Neural cell (in vitro differentiated cells): Measurements from ENCODE around the gene NR2C2. TPM values are rescaled to one million over a fixed set of nuclear protein-coding genes. Genes with fewer than 3 reads are reported as not detected.

Source experiments
- H2AFZ ChIP-seq: fragments of 200-600, 300-800 bp; sonication (generic), shearing (Covaris generic); 2 replicates; pipeline ENCODE4 v1.6.0; 2014; ENCODE audit warnings: low read depth, mild to moderate bottlenecking, antibody characterized with exemption, low read length, moderate library complexity
- H3F3A ChIP-seq: fragments of 200-600 bp; shearing (Covaris generic); 2 replicates; pipeline ENCODE4 v1.6.1; 2016; ENCODE audit warnings: mild to moderate bottlenecking, moderate library complexity, mixed read lengths, antibody characterized with exemption, low read length; ENCODE audit not compliant: insufficient read depth, poor library complexity, severe bottlenecking
- H3K27ac ChIP-seq: fragments of 200-600, 300-800 bp; sonication (generic), shearing (Covaris generic); 2 replicates; pipeline ENCODE4 v1.5.1; 2014; ENCODE audit warnings: mild to moderate bottlenecking, low read length, moderate library complexity
- H3K27me3 ChIP-seq: fragments of 300-800, 200-600 bp; sonication (generic), shearing (Covaris generic); 2 replicates; pipeline ENCODE4 v1.6.0; 2014; ENCODE audit warnings: mild to moderate bottlenecking, low read depth, low read length, moderate library complexity; ENCODE audit not compliant: insufficient read depth
- H3K36me3 ChIP-seq: fragments of 300-800, 200-600 bp; sonication (generic), shearing (Covaris generic); 2 replicates; pipeline ENCODE4 v1.5.1; 2014; ENCODE audit warnings: mild to moderate bottlenecking, antibody characterized with exemption, low read length, moderate library complexity; ENCODE audit not compliant: insufficient read depth
- H3K4me2 ChIP-seq: fragments of 300-800, 200-600 bp; sonication (generic), shearing (Covaris generic); 2 replicates; pipeline ENCODE4 v1.6.0; 2014; ENCODE audit warnings: mild to moderate bottlenecking, low read length
- H3K4me3 ChIP-seq: fragments of 300-800, 200-600 bp; sonication (generic), shearing (Covaris generic); 2 replicates; pipeline ENCODE4 v1.5.1; 2014; ENCODE audit warnings: mild to moderate bottlenecking, low read length, moderate library complexity
- H3K79me2 ChIP-seq: fragments of 200-600 bp; shearing (Covaris generic); replicated peaks from 2 replicates; pipeline ENCODE4 v1.6.0; 2014; ENCODE audit warnings: mild to moderate bottlenecking, low read length, moderate library complexity; ENCODE audit not compliant: insufficient read depth
- H3K9ac ChIP-seq: fragments of 300-800, 200-600 bp; sonication (generic), shearing (Covaris generic); 2 replicates; pipeline ENCODE4 v1.6.1; 2016; ENCODE audit warnings: mild to moderate bottlenecking, low read length, mixed read lengths
- H3K9me2 ChIP-seq: fragments of 200-600 bp; shearing (Covaris generic); 2 replicates; pipeline ENCODE4 v1.6.1; 2016; ENCODE audit warnings: mild to moderate bottlenecking, low read length, mixed read lengths; ENCODE audit not compliant: insufficient read depth
- H3K9me3 ChIP-seq: fragments of 200-600, 300-800 bp; sonication (generic), shearing (Covaris generic); 2 replicates; pipeline ENCODE4 v1.6.1; 2016; ENCODE audit warnings: mild to moderate bottlenecking, mixed run types, low read length, moderate library complexity, mixed read lengths
- H4K20me1 ChIP-seq: fragments of 200-600 bp; shearing (Covaris generic); 2 replicates; pipeline ENCODE4 v1.6.1; 2016; ENCODE audit warnings: mild to moderate bottlenecking, mixed run types; ENCODE audit not compliant: insufficient read depth
- CTCF ChIP-seq: fragments of 450-650 bp; IDR thresholded peaks from 2 replicates; pipeline ENCODE4 v1.5.1; 2014; ENCODE audit warnings: antibody characterized with exemption, mild to moderate bottlenecking, moderate library complexity; ENCODE audit not compliant: poor library complexity, severe bottlenecking
- EP300 ChIP-seq: fragments of 450-650 bp; conservative IDR thresholded peaks from 2 replicates; pipeline ENCODE4 v1.6.1; 2014; ENCODE audit warnings: antibody characterized with exemption, mild to moderate bottlenecking, moderate library complexity; ENCODE audit not compliant: poor library complexity, severe bottlenecking
- EZH2 ChIP-seq: fragments of 200-600, 300-800 bp; shearing (Covaris generic), sonication (generic); IDR thresholded peaks from 2 replicates; pipeline ENCODE4 v1.6.1; 2014; ENCODE audit warnings: antibody characterized with exemption, low read length, borderline replicate concordance, mild to moderate bottlenecking; ENCODE audit not compliant: insufficient read depth, poor library complexity, severe bottlenecking
- MXI1 ChIP-seq: fragments of 450-650 bp; conservative IDR thresholded peaks from 2 replicates; pipeline ENCODE4 v1.6.1; 2014; ENCODE audit warnings: antibody characterized with exemption, mild to moderate bottlenecking; ENCODE audit not compliant: poor library complexity, severe bottlenecking
- POLR2AphosphoS5 ChIP-seq: IDR thresholded peaks from 2 replicates; pipeline ENCODE4 v1.6.1; 2012
- RAD21 ChIP-seq: fragments of 450-650 bp; conservative IDR thresholded peaks from 2 replicates; pipeline ENCODE4 v1.6.1; 2014; ENCODE audit warnings: antibody characterized with exemption, mild to moderate bottlenecking, moderate library complexity
- REST ChIP-seq: IDR thresholded peaks from 2 replicates; pipeline ENCODE4 v1.6.1; 2012; ENCODE audit warnings: borderline replicate concordance
- SMC3 ChIP-seq: fragments of 450-650 bp; conservative IDR thresholded peaks from 2 replicates; pipeline ENCODE4 v1.6.1; 2014; ENCODE audit warnings: antibody characterized with exemption, mild to moderate bottlenecking, moderate library complexity; ENCODE audit not compliant: poor library complexity
- TAF1 ChIP-seq: IDR thresholded peaks from 2 replicates; pipeline ENCODE4 v1.6.1; 2012; ENCODE audit warnings: low read depth
- polyA plus RNA-seq: library from polyadenylated mRNA; depleted of rRNA; stranded (reverse); fragments of >200 nt; gene quantifications from 2 replicates; pipeline ENCODE4 v1.2.3, GENCODE V29; 2014

The NR2C2 gene
- polyA plus RNA-seq, 1 donor from 2014 or later = 37.5 TPM

- Histone ChIP-seq H3K79me2 (no peaks in the 10 kb centered on the region), H3F3A (no peaks in the 10 kb centered on the region), H3K4me3 (no peak overlapping the region), H3K4me2 (no peak overlapping the region), H3K27me3 (no peaks in the 10 kb centered on the region), H4K20me1 (no peaks in the 10 kb centered on the region), H3K9ac (no peak overlapping the region), H2AFZ (no peak overlapping the region), H3K27ac (no peak overlapping the region), H3K36me3 (no peaks in the 10 kb centered on the region), H3K9me3 (no peaks in the 10 kb centered on the region), H3K9me2 (no peaks in the 10 kb centered on the region)
- no peak for TF ChIP-seq RAD21
- TF ChIP-seq REST = no peak
- TF ChIP-seq EP300 = no peak
- no peak for TF ChIP-seq EZH2
- no peak for TF ChIP-seq POLR2AphosphoS5
- no peak for TF ChIP-seq SMC3
- TF ChIP-seq CTCF = no peak
- TF ChIP-seq MXI1 = no peak
- TF ChIP-seq TAF1 = no peak
Observed at GRCh38 chr3:15007681-15008141, 60.3 kb downstream of the NR2C2 start.

- Histone ChIP-seq H3K9me2 (no peaks in the 10 kb centered on the region), H3K36me3 (peaks cover 8% of the 10 kb centered on the region), H3K4me3 (no peak overlapping the region), H4K20me1 (no peaks in the 10 kb centered on the region), H3K27me3 (no peaks in the 10 kb centered on the region), H3F3A (no peaks in the 10 kb centered on the region), H3K4me2 (no peak overlapping the region), H3K27ac (no peak overlapping the region), H3K9ac (no peak overlapping the region), H3K79me2 (no peaks in the 10 kb centered on the region), H3K9me3 (no peaks in the 10 kb centered on the region), H2AFZ (no peak overlapping the region)
- TF ChIP-seq REST (no peak), MXI1 (no peak), POLR2AphosphoS5 (no peak), TAF1 (no peak), CTCF (no peak), EZH2 (no peak), SMC3 (no peak), EP300 (no peak), RAD21 (no peak)
Observed at GRCh38 chr3:15009167-15009566, 61.8 kb downstream of the NR2C2 start.
